Erythroblast (primary cell): ENCODE results near the gene CD44.

Source experiments
- GATA1 ChIP-seq: IDR thresholded peaks from 2 replicates; pipeline ENCODE4 v1.6.1; 2011; ENCODE audit warnings: low read depth, mild to moderate bottlenecking, control low read depth, low read length, moderate library complexity
- POLR2A ChIP-seq: IDR thresholded peaks from 2 replicates; pipeline ENCODE4 v1.6.1; 2011; ENCODE audit warnings: mild to moderate bottlenecking, low read length

DNA sequence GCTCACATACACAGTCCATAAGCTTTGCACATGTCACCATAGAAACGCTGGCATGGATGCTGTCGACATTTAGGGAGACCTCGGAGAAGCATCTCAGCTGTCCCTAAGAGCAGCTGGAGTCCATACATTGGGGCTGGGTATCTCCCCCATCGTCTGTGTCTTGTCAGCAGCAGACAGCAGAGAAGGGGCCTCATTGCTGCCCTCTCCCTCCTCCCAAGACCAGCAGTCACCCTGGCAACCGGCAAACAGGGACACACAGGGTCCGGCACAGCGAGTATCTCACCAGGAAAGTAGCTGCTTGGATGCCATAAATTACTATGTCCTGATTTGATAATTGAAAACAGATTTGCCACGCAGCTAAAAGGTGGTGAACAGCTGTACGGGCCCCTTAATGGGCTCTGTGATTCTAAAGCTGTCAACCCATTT lies 84.4 kb downstream of the CD44 start:
- no peak for TF ChIP-seq POLR2A
- TF ChIP-seq GATA1: no peak
